DLD1 (cell line): ENCODE measurements around the gene MXD4.

Experiments
- in situ Hi-C: cut with HindIII; loops from 2 replicates; pipeline ENCODE4 v1.10.0; 2017; ENCODE audit warnings: low sequenced_read_pairs

The MXD4 gene

GRCh38 chr4:2253160-2254084 is 8.5 kb downstream of the MXD4 start:
- in situ Hi-C loops: no loop called here

GRCh38 chr4:2252530-2253091 is 9.3 kb downstream of the MXD4 start:
- in situ Hi-C loops: no loop called here

GRCh38 chr4:2251795-2252529 is 9.9 kb downstream of the MXD4 start:
- in situ Hi-C loops: no loop called here

GRCh38 chr4:2251073-2251794 is 10.7 kb downstream of the MXD4 start:
- in situ Hi-C loops: no loop called here

GRCh38 chr4:2250357-2251072 is 11.4 kb downstream of the MXD4 start:
- in situ Hi-C loops: no loop called here

GRCh38 chr4:2249526-2250356 is 12.2 kb downstream of the MXD4 start:
- in situ Hi-C loops: loop anchor here (10.0 kb wide), 2 partner anchors 55 to 145 kb away; no protein-coding TSS in a partner anchor

GRCh38 chr4:2248821-2249261 is 13.1 kb downstream of the MXD4 start:
- in situ Hi-C loops: loop anchor here (10.0 kb wide), 2 partner anchors 56 to 146 kb away; no protein-coding TSS in a partner anchor

GRCh38 chr4:2248044-2248780 is 13.7 kb downstream of the MXD4 start:
- in situ Hi-C loops: loop anchor here (10.0 kb wide), 2 partner anchors 57 to 147 kb away; no protein-coding TSS in a partner anchor

GRCh38 chr4:2247128-2248043 is 14.5 kb downstream of the MXD4 start:
- in situ Hi-C loops: loop anchor here (10.0 kb wide), 2 partner anchors 57 to 147 kb away; no protein-coding TSS in a partner anchor

- in situ Hi-C loops: loop anchor here (10.0 kb wide), 2 partner anchors 58 to 148 kb away; no protein-coding TSS in a partner anchor
These were observed 15.4 kb downstream of the MXD4 start for GRCh38 chr4:2246384-2247127.

- in situ Hi-C loops: loop anchor here (10.0 kb wide), 2 partner anchors 59 to 149 kb away; no protein-coding TSS in a partner anchor
These were observed 16.1 kb downstream of the MXD4 start for GRCh38 chr4:2245787-2246275.

GRCh38 chr4:2245057-2245786 is 16.7 kb downstream of the MXD4 start:
- in situ Hi-C loops: loop anchor here (10.0 kb wide), 2 partner anchors 60 to 150 kb away; no protein-coding TSS in a partner anchor

GRCh38 chr4:2243681-2244380 is 18.1 kb downstream of the MXD4 start:
- in situ Hi-C loops: loop anchor here (10.0 kb wide), 2 partner anchors 61 to 151 kb away; no protein-coding TSS in a partner anchor

GRCh38 chr4:2241410-2242353 is 20.2 kb downstream of the MXD4 start, which contains the start of the genes HAUS3 and POLN:
HAUS3 (minus strand) TSS chr4:2242121; CDS start chr4:2240946, 1,175 bp downstream.
POLN (minus strand) TSS chr4:2242121; CDS start chr4:2229231, 12,890 bp downstream.
- in situ Hi-C loops: loop anchor here (10.0 kb wide), 2 partner anchors 63 to 153 kb away; no protein-coding TSS in a partner anchor
